MG63 (cell line): ENCODE results near the gene BCR. TPM values are rescaled to one million over a fixed set of nuclear protein-coding genes. Genes with fewer than 3 reads are reported as not detected.

Source experiments
- DNase-seq: peaks from one replicate; pipeline ENCODE4 v3.0.0-alpha.2; 2020
- H3K27me3 ChIP-seq: fragments of 250-450 bp; sonication (Bioruptor Pico); 2 replicates; pipeline ENCODE4 v1.5.1; 2020; ENCODE audit warnings: mild to moderate bottlenecking, moderate library complexity
- H3K36me3 ChIP-seq: fragments of 250-450 bp; sonication (Bioruptor Pico); 2 replicates; pipeline ENCODE4 v1.5.1; 2020; ENCODE audit warnings: mild to moderate bottlenecking, moderate library complexity
- H3K4me3 ChIP-seq: fragments of 250-450 bp; sonication (Bioruptor Pico); 2 replicates; pipeline ENCODE4 v1.5.1; 2020; ENCODE audit warnings: mild to moderate bottlenecking, moderate library complexity
- H3K9me3 ChIP-seq: fragments of 250-450 bp; sonication (Bioruptor Pico); 2 replicates; pipeline ENCODE4 v1.5.1; 2020; ENCODE audit warnings: mild to moderate bottlenecking, moderate library complexity
- total RNA-seq: library from RNA; depleted of rRNA; stranded (reverse); fragments of >200 nt; shearing (Covaris generic); gene quantifications from 2 replicates; pipeline ENCODE4 v1.2.3, GENCODE V29; 2014; ENCODE audit warnings: low replicate concordance

Gene BCR
- total RNA-seq, 1 experiment from 2014 or later = 17.3 TPM

DNA sequence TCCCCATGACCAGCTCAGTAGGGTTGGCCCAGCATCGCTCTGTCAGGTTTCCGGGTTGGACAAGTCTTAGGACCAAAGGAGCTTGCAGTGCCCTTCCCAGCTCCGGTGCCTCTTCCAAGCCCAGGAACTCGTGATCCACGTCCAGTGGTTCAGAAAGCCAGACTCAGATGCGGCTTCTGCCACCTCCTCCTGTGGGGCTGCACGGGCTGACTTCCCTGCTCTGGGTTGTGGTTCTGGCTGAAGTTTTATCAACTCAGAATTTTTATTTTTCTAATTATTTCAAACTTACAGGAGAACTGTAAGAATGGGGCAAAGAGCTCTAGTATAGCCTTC is 85.0 kb downstream of the BCR start:
- Histone ChIP-seq H3K4me3 (no peak overlapping the region), H3K27me3 (no peaks in the 10 kb centered on the region), H3K9me3 (no peaks in the 10 kb centered on the region), H3K36me3 (no peaks in the 10 kb centered on the region; the same call in 1 of the 2 replicates)
- no peak for DNase-seq

DNA sequence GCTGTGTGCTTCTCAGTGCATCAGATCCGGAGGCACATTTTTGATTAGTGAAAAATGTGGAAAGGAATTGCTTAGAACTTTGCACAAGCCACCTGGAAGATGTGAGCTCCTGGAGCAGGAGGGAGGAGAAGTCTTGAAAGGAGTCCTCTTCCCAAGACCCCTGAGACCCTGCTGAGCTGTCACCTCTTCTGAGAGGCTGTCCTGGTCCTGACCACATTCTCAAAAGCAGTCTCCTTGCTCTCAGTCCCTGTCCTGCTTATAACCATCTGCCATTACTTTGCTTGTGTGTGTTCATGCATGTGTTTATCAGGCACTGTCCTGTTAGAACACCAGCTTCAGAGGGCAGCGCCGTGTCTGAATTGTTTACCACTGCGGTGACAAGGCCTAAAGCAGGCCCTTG is 86.5 kb downstream of the BCR start:
- H3K4me3 ChIP-seq = no peak overlapping the region
- no peaks in the 10 kb centered on the region for H3K27me3 ChIP-seq
- DNase-seq = no peak
- no peaks in the 10 kb centered on the region for H3K9me3 ChIP-seq
- no peaks in the 10 kb centered on the region; the same call in 1 of the 2 replicates for H3K36me3 ChIP-seq

- Histone ChIP-seq H3K9me3 (no peaks in the 10 kb centered on the region), H3K36me3 (no peaks in the 10 kb centered on the region; the same call in 1 of the 2 replicates), H3K4me3 (no peak overlapping the region), H3K27me3 (no peaks in the 10 kb centered on the region)
- no peak for DNase-seq
These were observed 87.1 kb downstream of the BCR start for GRCh38 chr22:23267226-23268043.

- no peak for DNase-seq
- Histone ChIP-seq H3K9me3 (no peaks in the 10 kb centered on the region), H3K36me3 (no peaks in the 10 kb centered on the region; the same call in 1 of the 2 replicates), H3K4me3 (no peak overlapping the region), H3K27me3 (no peaks in the 10 kb centered on the region)
These were observed 87.9 kb downstream of the BCR start for GRCh38 chr22:23268139-23268712.

- DNase-seq = no peak
- Histone ChIP-seq H3K36me3 (no peaks in the 10 kb centered on the region; the same call in none of the 2 replicates), H3K4me3 (no peak overlapping the region), H3K27me3 (no peaks in the 10 kb centered on the region), H3K9me3 (no peaks in the 10 kb centered on the region)
These were observed 88.6 kb downstream of the BCR start for GRCh38 chr22:23268877-23269276.

DNA sequence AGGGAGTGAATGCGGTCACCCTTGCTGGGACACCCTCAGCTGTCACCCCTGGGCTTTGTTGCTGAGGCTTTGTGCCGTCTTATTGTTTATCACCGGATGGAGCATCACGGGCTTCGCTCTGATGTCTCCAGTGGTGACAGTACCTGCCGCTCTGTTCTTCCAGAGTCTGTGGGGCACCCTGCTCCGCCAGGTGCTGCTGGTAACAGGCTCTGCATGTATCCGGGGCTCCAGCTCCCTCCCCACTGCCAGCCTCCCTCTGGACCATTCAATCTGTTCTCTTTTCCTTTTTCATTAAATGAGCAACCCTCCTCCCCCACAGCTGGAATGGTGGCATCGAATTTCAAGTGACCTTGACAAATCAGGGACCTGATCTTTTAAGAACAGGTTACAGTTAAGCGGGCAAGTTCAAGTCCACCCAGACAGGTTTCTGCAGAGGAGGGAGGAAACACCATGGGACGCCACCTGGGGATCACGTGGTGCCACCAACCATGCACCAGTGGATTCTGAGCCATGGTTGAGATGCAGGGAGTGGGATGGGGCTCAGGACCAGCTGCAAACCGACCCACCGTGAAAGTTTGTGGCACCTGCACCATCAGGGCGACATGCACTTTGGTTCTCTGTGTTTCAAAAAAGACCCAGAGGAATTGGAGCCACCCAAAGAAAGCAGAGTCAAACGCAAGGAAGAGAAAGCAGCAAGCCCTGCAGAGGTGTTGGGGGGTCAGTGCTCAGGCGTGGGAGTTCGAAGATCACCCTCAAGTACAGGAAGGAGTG is 89.3 kb downstream of the BCR start:
- H3K27me3 ChIP-seq = no peaks in the 10 kb centered on the region
- no peaks in the 10 kb centered on the region for H3K9me3 ChIP-seq
- no peaks in the 10 kb centered on the region; the same call in none of the 2 replicates for H3K36me3 ChIP-seq
- H3K4me3 ChIP-seq = no peak overlapping the region
- no peak for DNase-seq

GRCh38 chr22:23270212-23270733 is 90.0 kb downstream of the BCR start:
- no peak overlapping the region for H3K4me3 ChIP-seq
- no peak for DNase-seq
- H3K9me3 ChIP-seq = no peaks in the 10 kb centered on the region
- no peaks in the 10 kb centered on the region; the same call in none of the 2 replicates for H3K36me3 ChIP-seq
- H3K27me3 ChIP-seq = no peaks in the 10 kb centered on the region

DNA sequence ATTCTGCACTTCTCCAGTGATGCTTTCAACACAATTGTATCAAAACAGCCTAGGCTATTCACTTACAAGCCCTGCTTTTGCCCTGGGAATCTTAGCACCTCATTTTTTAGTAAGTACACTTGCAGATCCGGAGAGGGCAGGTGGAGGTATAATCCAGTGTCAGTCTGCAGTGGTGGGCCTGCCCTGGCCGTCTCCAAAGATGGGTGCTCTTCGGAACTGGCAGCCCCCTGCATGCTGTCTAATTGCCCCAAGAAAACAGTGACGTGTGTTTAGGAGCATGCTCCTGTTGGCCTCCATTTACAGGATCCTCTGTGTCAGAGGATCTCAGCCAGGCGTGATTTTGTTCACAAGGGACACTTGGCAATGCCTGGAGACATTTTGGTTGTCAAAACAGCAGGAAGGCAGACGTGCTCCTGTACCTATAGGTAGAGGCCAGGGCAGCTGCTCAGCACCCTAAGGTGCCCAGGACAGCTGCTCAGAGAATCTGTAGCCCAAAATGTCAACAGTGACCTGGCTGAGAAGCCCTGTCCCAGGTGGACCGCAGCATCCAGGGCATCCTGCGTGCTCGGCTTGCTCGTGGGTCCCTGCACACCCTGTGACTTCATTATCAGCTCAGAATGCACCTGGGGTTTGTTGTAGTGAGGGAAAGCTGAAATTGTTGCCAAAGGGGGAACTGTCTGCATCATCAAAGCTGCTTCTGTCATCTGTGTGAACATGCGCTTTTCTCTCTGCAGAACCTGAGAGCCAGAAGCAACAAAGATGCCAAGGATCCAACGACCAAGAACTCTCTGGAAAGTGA is 90.7 kb downstream of the BCR start:
- H3K27me3 ChIP-seq = no peaks in the 10 kb centered on the region
- no peak overlapping the region for H3K4me3 ChIP-seq
- DNase-seq = no peak
- no peaks in the 10 kb centered on the region; the same call in none of the 2 replicates for H3K36me3 ChIP-seq
- H3K9me3 ChIP-seq = no peaks in the 10 kb centered on the region

- no peaks in the 10 kb centered on the region for H3K9me3 ChIP-seq
- no peaks in the 10 kb centered on the region for H3K27me3 ChIP-seq
- no peak overlapping the region for H3K4me3 ChIP-seq
- no peak for DNase-seq
- H3K36me3 ChIP-seq = no peaks in the 10 kb centered on the region; the same call in none of the 2 replicates
These were observed 91.2 kb downstream of the BCR start for GRCh38 chr22:23271597-23271908.

GRCh38 chr22:23272371-23272770 is 92.1 kb downstream of the BCR start:
- Histone ChIP-seq H3K36me3 (no peaks in the 10 kb centered on the region; the same call in none of the 2 replicates), H3K27me3 (no peaks in the 10 kb centered on the region), H3K9me3 (no peaks in the 10 kb centered on the region), H3K4me3 (no peak overlapping the region)
- no peak for DNase-seq

- DNase-seq = no peak
- Histone ChIP-seq H3K9me3 (no peaks in the 10 kb centered on the region), H3K27me3 (no peaks in the 10 kb centered on the region), H3K36me3 (no peaks in the 10 kb centered on the region; the same call in none of the 2 replicates), H3K4me3 (no peak overlapping the region)
These were observed 92.5 kb downstream of the BCR start for GRCh38 chr22:23272834-23273233.

DNA sequence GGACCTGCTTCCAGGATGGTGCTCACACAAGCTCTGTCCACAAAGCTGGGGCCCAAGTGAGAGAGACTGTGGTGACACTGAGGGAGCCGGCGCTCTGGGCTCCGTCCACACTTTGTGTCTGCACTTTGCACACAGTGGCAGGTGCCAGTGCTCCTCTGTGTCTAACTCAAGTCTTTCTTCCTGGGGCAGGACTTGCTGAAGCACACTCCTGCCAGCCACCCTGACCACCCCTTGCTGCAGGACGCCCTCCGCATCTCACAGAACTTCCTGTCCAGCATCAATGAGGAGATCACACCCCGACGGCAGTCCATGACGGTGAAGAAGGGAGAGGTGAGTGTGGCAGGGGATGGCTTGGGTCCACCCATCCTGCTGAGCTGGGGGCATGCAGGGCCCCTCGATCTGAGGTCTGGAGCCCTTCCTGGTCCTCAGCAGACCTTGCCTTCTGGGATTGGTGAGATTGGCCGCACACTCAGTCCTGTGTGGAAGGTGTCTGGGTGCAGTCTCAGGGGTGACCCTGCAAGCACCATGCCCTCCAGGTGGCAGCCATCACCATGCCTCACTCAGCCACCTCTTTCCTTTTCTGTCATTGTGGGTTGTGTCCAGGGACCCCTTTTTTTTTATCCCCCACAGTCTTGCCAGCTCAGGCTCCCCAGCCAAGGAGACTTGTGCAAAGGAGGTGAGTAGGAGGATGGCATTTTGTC is 93.3 kb downstream of the BCR start:
- no peak for DNase-seq
- Histone ChIP-seq H3K36me3 (no peaks in the 10 kb centered on the region; the same call in none of the 2 replicates), H3K4me3 (no peak overlapping the region), H3K9me3 (no peaks in the 10 kb centered on the region), H3K27me3 (no peaks in the 10 kb centered on the region)

- no peaks in the 10 kb centered on the region for H3K9me3 ChIP-seq
- no peak overlapping the region for H3K4me3 ChIP-seq
- H3K36me3 ChIP-seq = no peaks in the 10 kb centered on the region; the same call in none of the 2 replicates
- no peak for DNase-seq
- no peaks in the 10 kb centered on the region for H3K27me3 ChIP-seq
These were observed 93.8 kb downstream of the BCR start for GRCh38 chr22:23274146-23274526.

DNA sequence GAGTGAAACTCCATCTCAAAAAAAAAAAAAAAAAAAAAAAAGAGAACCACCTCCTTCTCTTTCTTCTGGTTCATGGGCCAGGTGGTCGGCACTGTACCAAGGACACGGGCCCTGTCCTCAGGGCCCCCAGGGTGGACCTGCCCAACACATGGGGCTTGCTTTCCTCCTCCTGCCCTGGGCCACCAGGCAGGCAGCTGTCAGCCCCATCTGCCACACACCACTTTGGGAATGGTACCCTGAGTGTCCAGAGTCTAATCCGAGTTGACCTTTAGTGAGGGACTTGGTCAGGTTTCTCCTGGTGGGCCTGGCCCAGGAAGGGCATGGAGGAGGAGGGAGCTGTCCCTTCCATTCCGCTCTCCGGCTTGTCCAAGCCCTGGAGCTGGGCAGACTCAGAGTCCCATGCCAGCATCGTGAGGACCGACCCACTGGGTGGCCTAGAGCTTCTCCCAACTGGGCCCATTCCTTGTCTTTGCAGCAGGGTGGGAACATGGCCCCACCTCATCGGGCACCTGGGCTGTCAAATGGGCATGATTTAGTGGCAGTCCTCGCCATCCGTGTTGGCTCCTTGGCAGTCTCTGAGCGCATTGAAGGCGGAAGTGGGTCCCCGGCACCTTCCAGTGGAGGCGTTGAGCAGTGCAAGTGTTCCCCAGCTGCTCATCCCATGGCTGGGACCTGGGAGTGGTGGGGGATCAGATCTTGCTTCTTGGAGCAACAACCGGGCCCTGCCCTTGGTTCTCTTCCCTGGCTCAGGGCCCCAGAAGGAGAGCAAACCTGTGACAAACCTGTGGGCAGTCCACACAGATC is 94.8 kb downstream of the BCR start:
- Histone ChIP-seq H3K4me3 (no peak overlapping the region), H3K9me3 (no peaks in the 10 kb centered on the region), H3K27me3 (no peaks in the 10 kb centered on the region), H3K36me3 (no peaks in the 10 kb centered on the region; the same call in none of the 2 replicates)
- no peak for DNase-seq

DNA sequence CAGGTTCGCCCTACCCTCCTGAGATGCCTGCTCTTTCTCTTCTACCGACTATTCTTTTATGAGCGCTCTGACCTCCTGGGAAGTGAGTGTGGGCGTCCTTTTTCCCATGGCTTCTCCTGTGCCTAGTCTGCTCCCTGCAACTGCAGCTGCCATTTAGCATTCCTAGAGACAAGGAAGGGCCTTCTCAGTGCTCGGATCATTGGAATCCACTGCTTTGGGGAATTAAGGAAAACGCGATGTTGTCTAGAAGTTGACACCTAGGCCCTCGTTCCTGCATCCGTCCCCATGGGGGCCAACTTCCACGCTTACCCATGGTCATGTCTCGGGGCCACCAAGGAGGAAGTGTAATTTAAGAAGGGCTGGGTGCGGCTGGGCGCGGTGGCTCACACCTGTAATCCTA is 95.4 kb downstream of the BCR start:
- Histone ChIP-seq H3K27me3 (no peaks in the 10 kb centered on the region), H3K9me3 (no peaks in the 10 kb centered on the region), H3K4me3 (no peak overlapping the region), H3K36me3 (no peaks in the 10 kb centered on the region; the same call in none of the 2 replicates)
- DNase-seq = no peak
